Measurements from ENCODE around the gene MAGI1.

GRCh38 chr3:65521032-65521431, 517.7 kb downstream of the MAGI1 start:
- TF ChIP-seq, protein P1, sequence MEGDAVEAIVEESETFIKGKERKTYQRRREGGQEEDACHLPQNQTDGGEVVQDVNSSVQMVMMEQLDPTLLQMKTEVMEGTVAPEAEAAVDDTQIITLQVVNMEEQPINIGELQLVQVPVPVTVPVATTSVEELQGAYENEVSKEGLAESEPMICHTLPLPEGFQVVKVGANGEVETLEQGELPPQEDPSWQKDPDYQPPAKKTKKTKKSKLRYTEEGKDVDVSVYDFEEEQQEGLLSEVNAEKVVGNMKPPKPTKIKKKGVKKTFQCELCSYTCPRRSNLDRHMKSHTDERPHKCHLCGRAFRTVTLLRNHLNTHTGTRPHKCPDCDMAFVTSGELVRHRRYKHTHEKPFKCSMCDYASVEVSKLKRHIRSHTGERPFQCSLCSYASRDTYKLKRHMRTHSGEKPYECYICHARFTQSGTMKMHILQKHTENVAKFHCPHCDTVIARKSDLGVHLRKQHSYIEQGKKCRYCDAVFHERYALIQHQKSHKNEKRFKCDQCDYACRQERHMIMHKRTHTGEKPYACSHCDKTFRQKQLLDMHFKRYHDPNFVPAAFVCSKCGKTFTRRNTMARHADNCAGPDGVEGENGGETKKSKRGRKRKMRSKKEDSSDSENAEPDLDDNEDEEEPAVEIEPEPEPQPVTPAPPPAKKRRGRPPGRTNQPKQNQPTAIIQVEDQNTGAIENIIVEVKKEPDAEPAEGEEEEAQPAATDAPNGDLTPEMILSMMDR (IDR thresholded peaks at IDR 0.05), result no peak
- TF ChIP-seq POLR2A (IDR thresholded peaks at IDR 0.05), result no peak

All from lower leg skin (tissue), 3 donors.